ENCODE data around the gene ERAS. TPM values are rescaled to one million over a fixed set of nuclear protein-coding genes. Genes with fewer than 3 reads are reported as not detected.

Gene ERAS, protein sequence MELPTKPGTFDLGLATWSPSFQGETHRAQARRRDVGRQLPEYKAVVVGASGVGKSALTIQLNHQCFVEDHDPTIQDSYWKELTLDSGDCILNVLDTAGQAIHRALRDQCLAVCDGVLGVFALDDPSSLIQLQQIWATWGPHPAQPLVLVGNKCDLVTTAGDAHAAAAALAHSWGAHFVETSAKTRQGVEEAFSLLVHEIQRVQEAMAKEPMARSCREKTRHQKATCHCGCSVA
- total RNA-seq (2021; ENCODE audit: unreplicated experiment) (not detected), Bru-seq, nascent RNA (percentile 31 among the genes with signal in this experiment), BruChase-seq, experiment 1, labeled RNA remaining after a 6-hour chase (percentile 38 among the genes with signal in this experiment), BruChase-seq, experiment 2, labeled RNA remaining after a 2-hour chase (percentile 35 among the genes with signal in this experiment)
- 0.38 and 0.40 TPM in 2 replicates for polyA plus RNA-seq (2012)
- long read RNA-seq = 0 reads

- Histone ChIP-seq H3K4me1 (ENCODE audit: control insufficient read depth in 1 of 2, insufficient read depth in 2 of 2, low read length in 2 of 2) (no peaks in the 10 kb centered on the region), H3K9ac (ENCODE audit: low read length) (no peak within 1 kb of the TSS), H3K9me3 (ENCODE audit: control insufficient read depth in 1 of 2, insufficient read depth in 1 of 2, low read depth in 1 of 2, low read length in 2 of 2) (no peaks in the 10 kb centered on the region), H3K27ac (ENCODE audit: low read depth, low read length) (no peak within 1 kb of the TSS), H3K27me3 (ENCODE audit: insufficient read depth, low read length) (no peaks in the 10 kb centered on the region), H3K9me2 (ENCODE audit: insufficient read depth) (no peaks in the 10 kb centered on the region), H3K79me2 (ENCODE audit: insufficient read depth, low read length) (no peaks in the 10 kb centered on the region), H3K36me3 (ENCODE audit: control insufficient read depth in 1 of 2, insufficient read depth in 2 of 2, low read length in 2 of 2) (no peaks in the 10 kb centered on the region), H2AFZ (ENCODE audit: low read depth, low read length, poor library complexity, severe bottlenecking) (no peak within 1 kb of the TSS), H3K4me3 (replicated peaks in 1 of 2; ENCODE audit: low read depth in 1 of 2, low read length in 2 of 2) (no peak within 1 kb of the TSS), H3K4me2 (ENCODE audit: low read length) (no peak within 1 kb of the TSS), H4K20me1 (ENCODE audit: insufficient read depth) (no peaks in the 10 kb centered on the region)
- DNase-seq (ENCODE audit: low read depth, low spot score) (no peak), ATAC-seq (no peak)
- ChIA-PET RAD21 (ENCODE audit: low non-redundant PET in 1 of 2, low total read pairs in 2 of 2, uncharacterized antibody in 2 of 2, unreplicated experiment in 2 of 2) (no interaction called here), POLR2A (no interaction called here), CTCF (no interaction called here)
- intact Hi-C loops (cut with micrococcal nuclease) = no loop called here
- no TSS peak for BruUV-seq (replicated peaks)
- TF ChIP-seq FOSL1 (IDR thresholded peaks at IDR 0.05; ENCODE audit: low read depth) = no peak
- TF ChIP-seq CEBPB (IDR thresholded peaks at IDR 0.05; ENCODE audit: low read depth) = no peak
- TF ChIP-seq ZBTB33 (IDR thresholded peaks at IDR 0.05; ENCODE audit: extremely low read depth, insufficient replicate concordance, low read length) = no peak
- no peak for TF ChIP-seq SIN3A (IDR thresholded peaks at IDR 0.05; ENCODE audit: low read depth)
- no peak for TF ChIP-seq JUND (IDR thresholded peaks at IDR 0.05)
- TF ChIP-seq, protein P1, sequence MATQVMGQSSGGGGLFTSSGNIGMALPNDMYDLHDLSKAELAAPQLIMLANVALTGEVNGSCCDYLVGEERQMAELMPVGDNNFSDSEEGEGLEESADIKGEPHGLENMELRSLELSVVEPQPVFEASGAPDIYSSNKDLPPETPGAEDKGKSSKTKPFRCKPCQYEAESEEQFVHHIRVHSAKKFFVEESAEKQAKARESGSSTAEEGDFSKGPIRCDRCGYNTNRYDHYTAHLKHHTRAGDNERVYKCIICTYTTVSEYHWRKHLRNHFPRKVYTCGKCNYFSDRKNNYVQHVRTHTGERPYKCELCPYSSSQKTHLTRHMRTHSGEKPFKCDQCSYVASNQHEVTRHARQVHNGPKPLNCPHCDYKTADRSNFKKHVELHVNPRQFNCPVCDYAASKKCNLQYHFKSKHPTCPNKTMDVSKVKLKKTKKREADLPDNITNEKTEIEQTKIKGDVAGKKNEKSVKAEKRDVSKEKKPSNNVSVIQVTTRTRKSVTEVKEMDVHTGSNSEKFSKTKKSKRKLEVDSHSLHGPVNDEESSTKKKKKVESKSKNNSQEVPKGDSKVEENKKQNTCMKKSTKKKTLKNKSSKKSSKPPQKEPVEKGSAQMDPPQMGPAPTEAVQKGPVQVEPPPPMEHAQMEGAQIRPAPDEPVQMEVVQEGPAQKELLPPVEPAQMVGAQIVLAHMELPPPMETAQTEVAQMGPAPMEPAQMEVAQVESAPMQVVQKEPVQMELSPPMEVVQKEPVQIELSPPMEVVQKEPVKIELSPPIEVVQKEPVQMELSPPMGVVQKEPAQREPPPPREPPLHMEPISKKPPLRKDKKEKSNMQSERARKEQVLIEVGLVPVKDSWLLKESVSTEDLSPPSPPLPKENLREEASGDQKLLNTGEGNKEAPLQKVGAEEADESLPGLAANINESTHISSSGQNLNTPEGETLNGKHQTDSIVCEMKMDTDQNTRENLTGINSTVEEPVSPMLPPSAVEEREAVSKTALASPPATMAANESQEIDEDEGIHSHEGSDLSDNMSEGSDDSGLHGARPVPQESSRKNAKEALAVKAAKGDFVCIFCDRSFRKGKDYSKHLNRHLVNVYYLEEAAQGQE (IDR thresholded peaks at IDR 0.05; ENCODE audit: low read depth) = no peak
- TF ChIP-seq, protein P2, sequence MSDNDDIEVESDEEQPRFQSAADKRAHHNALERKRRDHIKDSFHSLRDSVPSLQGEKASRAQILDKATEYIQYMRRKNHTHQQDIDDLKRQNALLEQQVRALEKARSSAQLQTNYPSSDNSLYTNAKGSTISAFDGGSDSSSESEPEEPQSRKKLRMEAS (IDR thresholded peaks at IDR 0.05) = no peak
- TF ChIP-seq ELF1 (IDR thresholded peaks at IDR 0.05; ENCODE audit: borderline replicate concordance, low read depth) = no peak
- no peak for TF ChIP-seq EZH2phosphoT487 (IDR thresholded peaks at IDR 0.05; ENCODE audit: borderline replicate concordance)
- no peak for TF ChIP-seq SP1 (IDR thresholded peaks at IDR 0.05; ENCODE audit: low read depth)
- TF ChIP-seq POLR2AphosphoS5 (IDR thresholded peaks at IDR 0.05; ENCODE audit: low read depth, low read length) = no peak
- TF ChIP-seq EGR1 (IDR thresholded peaks at IDR 0.05; ENCODE audit: low read depth) = no peak
- no peak for TF ChIP-seq YY1 (IDR thresholded peaks at IDR 0.05; ENCODE audit: extremely low read depth, insufficient replicate concordance, low read depth, low read length)
- TF ChIP-seq TCF7L2 (IDR thresholded peaks at IDR 0.05; ENCODE audit: borderline replicate concordance, extremely low read depth, insufficient read depth, insufficient read length) = no peak
- TF ChIP-seq ZFX (IDR thresholded peaks at IDR 0.05) = no peak
- no peak for TF ChIP-seq SRF (IDR thresholded peaks at IDR 0.05; ENCODE audit: low read depth)
- TF ChIP-seq EZH2 (IDR thresholded peaks at IDR 0.05) = no peak
- TF ChIP-seq POLR2A (IDR thresholded peaks at IDR 0.05; ENCODE audit: borderline replicate concordance, extremely low read depth, insufficient read depth, insufficient read length) = no peak
- TF ChIP-seq CBX3 (IDR thresholded peaks at IDR 0.05; ENCODE audit: low read depth) = no peak
Observed at GRCh38 chrX:48826135-48826875, at the start of gene ERAS. TSS of gene ERAS (plus strand) at chrX:48826513. CDS start at chrX:48829124, 2,611 bp downstream.

Measured in HCT116 (cell line).